Pancreas (tissue), 10 donors: Measurements from ENCODE around the gene FAM167B. TPM values are rescaled to one million over a fixed set of nuclear protein-coding genes. Genes with fewer than 3 reads are reported as not detected.

ENCODE experiments used
- ATAC-seq, 4 donors: fragments of 200-7000 bp; cut with Tn5 transposase; one replicate each; pipeline versions ENCODE4 v1.8.0 to v1.9.1; 2020; ENCODE audit warnings: mild to moderate bottlenecking in 4 of 4, moderate library complexity in 4 of 4
- DNase-seq, 6 donors: peaks; one replicate each; pipeline ENCODE4 v3.0.0-alpha.2; 2020
- FAIRE-seq: peaks from 2 replicates; lab custom pipeline; 2012; peaks lifted over from hg19 to GRCh38; lab: Jason Lieb, UNC
- H3K27ac ChIP-seq, 4 donors: fragments of 200-600 bp; sonication (generic); 1 replicate in 3 of 4; 2 replicates in 1 of 4; pipeline versions ENCODE4 v1.5.0 to v1.8.0; 2020
- H3K27me3 ChIP-seq, 4 donors: fragments of 200-600 bp; one replicate each; pipeline ENCODE4 v1.8.0; 2021
- H3K36me3 ChIP-seq, 3 donors: fragments of 200-600 bp; sonication (generic) in 1 of 3; one replicate each; pipeline versions ENCODE4 v1.5.0 to v1.8.0; 2020 to 2021
- H3K4me1 ChIP-seq, 3 donors: fragments of 200-600 bp; one replicate each; pipeline ENCODE4 v1.8.0; 2021
- H3K4me3 ChIP-seq, 4 donors: fragments of 200-600 bp; sonication (generic) in 2 of 4; one replicate each; pipeline versions ENCODE4 v1.5.0 to v1.8.0; 2020 to 2021
- H3K9me3 ChIP-seq, 4 donors: fragments of 200-600 bp; one replicate each; pipeline ENCODE4 v1.8.0; 2021
- WGBS, 2 donors: extraction: QIAGEN DNeasy Blood & Tissue Kit; methylation state at CpG; one replicate each; pipeline ENCODE4 v1.1.7; 2013; 5-methylcytosine and 5-hydroxymethylcytosine counted together
- intact Hi-C, 3 donors: fragments of 100-400 bp; cut with DNase I; formaldehyde crosslinking; loops; one replicate each; pipeline versions ENCODE4 v1.11.1 to v1.14.2; 2022
- polyA plus RNA-seq, 2 donors: library from polyadenylated mRNA; stranded (reverse); fragments of 200-250 nt; gene quantifications; one replicate each; pipeline ENCODE4 v1.2.3, GENCODE V29; 2013
- total RNA-seq, 6 donors: library from RNA; stranded (reverse); fragmentation: NEBNext Ultra II Directional in 4 of 6; extraction: Animal tissue kit (Norgen Biotek cat#: 25700) in 4 of 6; gene quantifications; one replicate each; pipeline versions ENCODE4 v1.2.1 to v1.2.4, GENCODE V29; 2021 to 2023
- TF ChIP-seq, protein P1 (sequence below), 4 donors: fragments of 200-600 bp; sonication (generic) in 3 of 4; IDR thresholded peaks; one replicate each; pipeline versions ENCODE4 v1.5.0 to v1.8.0; 2021; ENCODE audit warnings: antibody characterized with exemption in 4 of 4
- donor health status: healthy with polysubstance abuse.
- donor health status: DM: no; HTN: no; CAD: no; lungs with moderate emphysema.
- donor health status: DM: no; HTN: no; CAD: no.
- donor health status: control.
- donor health status: control.
- donor health status: Bipolar disorder and iron deficiency.
- donor health status: DM: yes; HTN: yes; CAD: no.
- donor health status: DM: no; HTN: no; CAD: no.
- donor health status: DM: no; HTN: no; CAD: no.
- donor health status: DM: yes; HTN: yes; CAD: no.

Gene FAM167B
- total and polyA plus RNA-seq, 8 donors = 1.6 to 12.0 (median 3.5) TPM

- Histone ChIP-seq H3K4me1 (peaks cover 0 to 3% (median 0%) of the 10 kb centered on the region in 3 donors), H3K27ac (no peak overlapping the region), H3K9me3 (no peaks in the 10 kb centered on the region), H3K4me3 (no peak overlapping the region), H3K27me3 (no peaks in the 10 kb centered on the region), H3K36me3 (peaks cover 5 to 48% (median 30%) of the 10 kb centered on the region in 3 donors)
- TF ChIP-seq, protein P1, sequence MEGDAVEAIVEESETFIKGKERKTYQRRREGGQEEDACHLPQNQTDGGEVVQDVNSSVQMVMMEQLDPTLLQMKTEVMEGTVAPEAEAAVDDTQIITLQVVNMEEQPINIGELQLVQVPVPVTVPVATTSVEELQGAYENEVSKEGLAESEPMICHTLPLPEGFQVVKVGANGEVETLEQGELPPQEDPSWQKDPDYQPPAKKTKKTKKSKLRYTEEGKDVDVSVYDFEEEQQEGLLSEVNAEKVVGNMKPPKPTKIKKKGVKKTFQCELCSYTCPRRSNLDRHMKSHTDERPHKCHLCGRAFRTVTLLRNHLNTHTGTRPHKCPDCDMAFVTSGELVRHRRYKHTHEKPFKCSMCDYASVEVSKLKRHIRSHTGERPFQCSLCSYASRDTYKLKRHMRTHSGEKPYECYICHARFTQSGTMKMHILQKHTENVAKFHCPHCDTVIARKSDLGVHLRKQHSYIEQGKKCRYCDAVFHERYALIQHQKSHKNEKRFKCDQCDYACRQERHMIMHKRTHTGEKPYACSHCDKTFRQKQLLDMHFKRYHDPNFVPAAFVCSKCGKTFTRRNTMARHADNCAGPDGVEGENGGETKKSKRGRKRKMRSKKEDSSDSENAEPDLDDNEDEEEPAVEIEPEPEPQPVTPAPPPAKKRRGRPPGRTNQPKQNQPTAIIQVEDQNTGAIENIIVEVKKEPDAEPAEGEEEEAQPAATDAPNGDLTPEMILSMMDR (IDR thresholded peaks at IDR 0.05) = no peak
- intact Hi-C loops = no loop called here
- 75 to 80% methylated on average over 5 of the region's 5 CpGs for WGBS, 2 donors
- FAIRE-seq (no peak), DNase-seq (no peak), ATAC-seq (no peak)
These were observed 15.1 kb upstream of the FAM167B start for GRCh38 chr1:32231843-32232432.

DNA sequence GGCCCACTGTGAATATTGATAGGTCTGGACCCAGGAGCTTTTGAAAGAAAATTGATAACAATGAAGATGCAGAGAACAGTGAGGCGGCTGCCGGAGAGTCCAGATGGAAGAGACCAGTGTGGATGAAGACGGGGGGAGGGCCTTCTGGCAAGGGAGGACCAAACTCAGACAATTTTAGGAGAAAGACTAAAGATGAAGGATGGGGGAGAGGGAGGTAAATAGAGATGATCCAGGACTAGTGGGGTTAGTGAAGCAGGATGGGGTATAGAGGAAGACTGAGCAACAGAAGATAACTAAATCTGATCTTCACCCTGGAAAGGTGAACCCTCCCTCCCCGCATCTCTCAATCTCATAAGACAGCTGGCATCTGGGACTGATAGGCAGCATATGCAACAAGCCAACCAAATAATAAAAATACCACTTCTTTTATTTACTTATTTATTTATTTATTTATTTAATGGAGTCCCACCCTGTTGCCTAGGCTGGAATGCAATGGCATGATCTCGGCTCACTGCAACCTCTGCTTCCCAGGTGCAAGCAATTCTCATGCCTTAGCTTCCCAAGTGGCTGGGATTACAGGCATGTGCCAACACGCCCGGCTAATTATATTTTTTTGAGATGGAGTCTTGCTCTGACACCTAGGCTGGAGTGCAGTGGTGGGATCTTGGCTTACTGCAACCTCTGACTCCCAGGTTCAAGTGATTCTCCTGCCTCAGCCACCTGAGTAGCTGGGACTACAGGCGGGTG is 14.3 kb upstream of the FAM167B start:
- intact Hi-C loops = no loop called here
- H3K36me3 ChIP-seq = peaks cover 5 to 44% (median 30%) of the 10 kb centered on the region in 3 donors
- WGBS, 2 donors = 87 to 90% methylated on average over 8 of the region's 8 CpGs
- no peaks in the 10 kb centered on the region for H3K9me3 ChIP-seq
- DNase-seq (no peak), ATAC-seq (no peak), FAIRE-seq (no peak)
- TF ChIP-seq, protein P1 (IDR thresholded peaks at IDR 0.05) = no peak
- no peak overlapping the region for H3K4me3 ChIP-seq
- no peak overlapping the region for H3K27ac ChIP-seq
- H3K27me3 ChIP-seq = no peaks in the 10 kb centered on the region
- peaks cover 0 to 3% (median 0%) of the 10 kb centered on the region in 3 donors for H3K4me1 ChIP-seq

- ATAC-seq (no peak), FAIRE-seq (no peak), DNase-seq (no peak)
- Histone ChIP-seq H3K27me3 (no peaks in the 10 kb centered on the region), H3K4me1 (peaks cover 0 to 7% (median 0%) of the 10 kb centered on the region in 3 donors), H3K4me3 (no peak overlapping the region), H3K27ac (no peak overlapping the region), H3K36me3 (peaks cover 1 to 25% (median 20%) of the 10 kb centered on the region in 3 donors), H3K9me3 (no peaks in the 10 kb centered on the region)
- 90 to 91% methylated on average over 7 of the region's 7 CpGs for WGBS, 2 donors
- intact Hi-C loops = no loop called here
- TF ChIP-seq, protein P1 (IDR thresholded peaks at IDR 0.05) = no peak
These were observed 12.2 kb upstream of the FAM167B start for GRCh38 chr1:32234792-32235191.

DNA sequence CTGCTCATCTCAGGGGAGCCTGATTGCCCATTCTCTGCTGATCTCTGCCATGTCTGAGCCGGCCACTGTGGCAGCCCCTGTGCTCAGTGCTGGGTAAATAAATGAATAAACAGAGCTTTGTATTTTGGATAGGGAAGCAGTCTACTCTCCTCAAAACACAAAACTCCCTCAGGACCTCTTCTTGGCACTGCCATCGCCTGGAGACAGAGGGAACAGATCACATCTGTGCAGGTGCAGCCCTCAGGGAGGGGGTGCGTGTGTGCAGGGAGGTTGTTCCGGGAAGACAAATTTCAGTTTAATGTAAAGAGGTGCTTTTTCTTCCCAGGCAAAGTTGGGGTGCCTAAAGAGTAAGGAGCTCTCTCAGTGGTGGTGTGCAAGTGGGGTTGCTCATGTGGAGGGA is 7.7 kb upstream of the FAM167B start:
- H3K36me3 ChIP-seq = no peaks in the 10 kb centered on the region
- ATAC-seq = peak in 3 of 4 donors; percentile 9 to 15 (median 9)
- intact Hi-C loops = no loop called here
- peak overlapping the region; percentile 84 to 94 (median 87) for H3K27ac ChIP-seq
- no peaks in the 10 kb centered on the region for H3K9me3 ChIP-seq
- DNase-seq = peak in 2 of 6 donors; percentile 33 to 35
- 13 to 22% methylated on average over 4 of the region's 4 CpGs for WGBS, 2 donors
- peaks cover 0 to 12% (median 0%) of the 10 kb centered on the region in 3 donors for H3K4me1 ChIP-seq
- H3K4me3 ChIP-seq = peak overlapping the region; percentile 50 to 69 (median 62)
- FAIRE-seq = no peak
- no peaks in the 10 kb centered on the region for H3K27me3 ChIP-seq
- TF ChIP-seq, protein P1 (IDR thresholded peaks at IDR 0.05) = no peak
